ENCODE results near the gene RPL28. TPM values are rescaled to one million over a fixed set of nuclear protein-coding genes. Genes with fewer than 3 reads are reported as not detected.

The RPL28 gene
- total RNA-seq, 5 donors from 2014 or later (not counting 1 experiment from before 2014, with no cell fraction given): 3,465 to 4,436 (median 4,286) TPM

- no peaks in the 10 kb centered on the region for H3K36me3 ChIP-seq (ENCODE audit: control insufficient read depth in 2 of 2, extremely low read depth in 1 of 2, insufficient read depth in 1 of 2, low read length in 1 of 2)
- ChIA-PET CTCF (no interaction called here), POLR2A (interaction anchor here in 1 of 2 donors (0.6 kb wide), 1 partner anchor 60 kb away, joined by 4 read pairs; no protein-coding TSS in a partner anchor)
- H3K4me3 ChIP-seq (ENCODE audit: control insufficient read depth in 1 of 2, extremely low read depth in 1 of 2, low read length in 1 of 2): no peak overlapping the region
- peaks cover 0 to 7% of the 10 kb centered on the region in 2 experiments for H3K4me1 ChIP-seq (ENCODE audit: control insufficient read depth in 1 of 2, extremely low read depth in 1 of 2, insufficient read depth in 2 of 2, low read length in 2 of 2)
- peaks cover 2 to 51% of the 10 kb centered on the region in 2 experiments for H3K27me3 ChIP-seq (replicated peaks in 1 of 2; ENCODE audit: control insufficient read depth in 2 of 2, extremely low read depth in 1 of 2, insufficient read depth in 2 of 2, low read length in 1 of 2)
- peaks cover 7 to 10% of the 10 kb centered on the region in 2 donors for H3K27me3 Mint-ChIP-seq
- H3K9me3 ChIP-seq: no peaks in the 10 kb centered on the region
- no peaks in the 10 kb centered on the region for H3K9me3 Mint-ChIP-seq
- no peak overlapping the region for H3K4me3 Mint-ChIP-seq
- H3K4me1 Mint-ChIP-seq: peaks cover 0 to 5% (median 0%) of the 10 kb centered on the region in 3 donors
- DNase-seq: no peak
- 84% methylated on average over 31 of the region's 32 CpGs for WGBS (ENCODE audit: insufficient coverage)
- no peak overlapping the region for H3K27ac ChIP-seq (ENCODE audit: low read length)
- no peaks in the 10 kb centered on the region for H3K36me3 Mint-ChIP-seq
- H3K27ac Mint-ChIP-seq: no peak overlapping the region
- no peak for ATAC-seq (replicated peaks in 1 of 4)
These were observed 26.5 kb upstream of the RPL28 start for GRCh38 chr19:55358943-55359908.

DNA sequence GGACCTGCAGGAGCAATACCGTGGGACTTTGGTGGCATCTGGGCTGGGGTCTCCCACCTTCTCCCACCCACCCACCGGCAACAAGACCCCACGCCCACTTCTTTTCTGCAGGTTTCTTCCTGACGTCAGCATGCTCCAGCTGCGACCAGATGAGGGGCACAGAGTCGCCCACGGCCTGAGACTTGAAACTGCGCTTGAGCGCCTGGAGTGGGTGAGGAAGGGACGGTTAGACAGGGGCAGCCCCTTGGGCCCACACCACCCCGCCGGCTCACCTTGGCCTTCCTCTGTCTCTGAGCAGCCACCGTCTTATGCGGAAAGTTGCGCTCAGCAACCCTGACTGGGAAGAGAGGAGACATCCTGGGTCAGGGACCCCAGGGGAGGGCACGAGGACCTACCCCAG is 24.8 kb upstream of the RPL28 start:
- ChIA-PET POLR2A (no interaction called here), CTCF (no interaction called here)
- no peaks in the 10 kb centered on the region for H3K36me3 Mint-ChIP-seq
- H3K27me3 ChIP-seq (replicated peaks in 1 of 2; ENCODE audit: control insufficient read depth in 2 of 2, extremely low read depth in 1 of 2, insufficient read depth in 2 of 2, low read length in 1 of 2): peaks cover 2 to 43% of the 10 kb centered on the region in 2 experiments
- H3K4me3 ChIP-seq (ENCODE audit: control insufficient read depth in 1 of 2, extremely low read depth in 1 of 2, low read length in 1 of 2): no peak overlapping the region
- peaks cover 7 to 9% of the 10 kb centered on the region in 2 donors for H3K27me3 Mint-ChIP-seq
- no peaks in the 10 kb centered on the region for H3K4me1 ChIP-seq (ENCODE audit: control insufficient read depth in 1 of 2, extremely low read depth in 1 of 2, insufficient read depth in 2 of 2, low read length in 2 of 2)
- ATAC-seq (replicated peaks in 1 of 4) (no peak), DNase-seq (no peak)
- no peaks in the 10 kb centered on the region for H3K36me3 ChIP-seq (ENCODE audit: control insufficient read depth in 2 of 2, extremely low read depth in 1 of 2, insufficient read depth in 1 of 2, low read length in 1 of 2)
- H3K9me3 ChIP-seq: no peaks in the 10 kb centered on the region
- no peak overlapping the region for H3K27ac Mint-ChIP-seq
- H3K27ac ChIP-seq (ENCODE audit: low read length): no peak overlapping the region
- no peaks in the 10 kb centered on the region for H3K4me1 Mint-ChIP-seq
- H3K4me3 Mint-ChIP-seq: no peak overlapping the region
- 68% methylated on average over 8 of the region's 16 CpGs for WGBS (ENCODE audit: insufficient coverage)
- no peaks in the 10 kb centered on the region for H3K9me3 Mint-ChIP-seq

GRCh38 chr19:55362174-55362989 is 23.4 kb upstream of the RPL28 start:
- ChIA-PET CTCF (no interaction called here), POLR2A (interaction anchor here in 1 of 2 donors (0.7 kb wide), 1 partner anchor 148 kb away, joined by 7 read pairs; no protein-coding TSS in a partner anchor)
- Histone ChIP-seq H3K4me3 (ENCODE audit: control insufficient read depth in 1 of 2, extremely low read depth in 1 of 2, low read length in 1 of 2) (no peak overlapping the region), H3K36me3 (ENCODE audit: control insufficient read depth in 2 of 2, extremely low read depth in 1 of 2, insufficient read depth in 1 of 2, low read length in 1 of 2) (no peaks in the 10 kb centered on the region), H3K4me1 (ENCODE audit: control insufficient read depth in 1 of 2, extremely low read depth in 1 of 2, insufficient read depth in 2 of 2, low read length in 2 of 2) (no peaks in the 10 kb centered on the region), H3K27me3 (replicated peaks in 1 of 2; ENCODE audit: control insufficient read depth in 2 of 2, extremely low read depth in 1 of 2, insufficient read depth in 2 of 2, low read length in 1 of 2) (peaks cover 0 to 41% of the 10 kb centered on the region in 2 experiments), H3K27ac (ENCODE audit: low read length) (no peak overlapping the region), H3K9me3 (no peaks in the 10 kb centered on the region)
- no peak overlapping the region for H3K27ac Mint-ChIP-seq
- H3K4me3 Mint-ChIP-seq: no peak overlapping the region
- H3K36me3 Mint-ChIP-seq: no peaks in the 10 kb centered on the region
- no peaks in the 10 kb centered on the region for H3K4me1 Mint-ChIP-seq
- peaks cover 2 to 8% of the 10 kb centered on the region in 2 donors for H3K27me3 Mint-ChIP-seq
- no peaks in the 10 kb centered on the region for H3K9me3 Mint-ChIP-seq
- ATAC-seq (replicated peaks in 1 of 4) (no peak), DNase-seq (no peak)
- 85% methylated on average over 29 of the region's 38 CpGs for WGBS (ENCODE audit: insufficient coverage)

- Histone ChIP-seq H3K9me3 (no peaks in the 10 kb centered on the region), H3K4me3 (ENCODE audit: control insufficient read depth in 1 of 2, extremely low read depth in 1 of 2, low read length in 1 of 2) (no peak within 1 kb of the TSS), H3K4me1 (ENCODE audit: control insufficient read depth in 1 of 2, extremely low read depth in 1 of 2, insufficient read depth in 2 of 2, low read length in 2 of 2) (no peaks in the 10 kb centered on the region), H3K27ac (ENCODE audit: low read length) (no peak within 1 kb of the TSS), H3K36me3 (ENCODE audit: control insufficient read depth in 2 of 2, extremely low read depth in 1 of 2, insufficient read depth in 1 of 2, low read length in 1 of 2) (no peaks in the 10 kb centered on the region), H3K27me3 (replicated peaks in 1 of 2; ENCODE audit: control insufficient read depth in 2 of 2, extremely low read depth in 1 of 2, insufficient read depth in 2 of 2, low read length in 1 of 2) (peaks cover 0 to 44% of the 10 kb centered on the region in 2 experiments)
- WGBS (ENCODE audit: insufficient coverage): 84% methylated on average over 16 of the region's 27 CpGs
- DNase-seq: no peak
- Mint-ChIP-seq H3K27me3 (peaks cover 0 to 8% of the 10 kb centered on the region in 2 donors), H3K9me3 (no peaks in the 10 kb centered on the region), H3K27ac (no peak within 1 kb of the TSS), H3K36me3 (no peaks in the 10 kb centered on the region), H3K4me1 (peaks cover 0 to 2% (median 0%) of the 10 kb centered on the region in 3 donors), H3K4me3 (no peak within 1 kb of the TSS)
- ChIA-PET POLR2A (interaction anchor here in 1 of 2 donors (0.6 kb wide), 1 partner anchor 45 kb away, joined by 10 read pairs; no protein-coding TSS in a partner anchor), CTCF (no interaction called here)
- ATAC-seq (replicated peaks in 1 of 4): no peak
These were observed 22.6 kb upstream of the RPL28 start, which contains the start of gene GARIN5B for GRCh38 chr19:55362990-55363716. TSS of gene GARIN5B (minus strand) at chr19:55363260. CDS start at chr19:55363066, 194 bp downstream.

DNA sequence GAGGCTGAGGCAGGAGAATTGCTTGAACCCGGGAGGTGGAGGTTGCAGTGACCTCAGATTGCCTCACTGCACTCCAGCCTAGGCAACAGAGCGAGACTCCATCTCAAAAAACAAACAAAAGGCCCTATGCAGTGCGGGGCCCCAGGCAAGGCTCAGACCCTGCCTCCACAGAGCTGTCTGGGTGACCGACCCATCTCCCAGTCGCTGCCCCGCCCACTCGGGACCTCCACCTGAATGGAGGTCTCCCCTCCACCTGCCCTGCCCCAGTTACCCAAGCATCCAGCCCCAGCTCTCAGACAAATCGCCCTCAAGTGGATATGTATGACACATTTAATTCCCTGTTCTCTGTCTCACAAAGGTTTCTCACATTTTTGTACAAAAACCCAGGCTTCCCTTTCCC is 20.5 kb upstream of the RPL28 start:
- Mint-ChIP-seq H3K27me3 (peaks cover 4 to 17% of the 10 kb centered on the region in 2 donors), H3K36me3 (no peaks in the 10 kb centered on the region), H3K4me1 (peaks cover 4 to 6% (median 5%) of the 10 kb centered on the region in 3 donors), H3K4me3 (no peak overlapping the region), H3K27ac (no peak overlapping the region), H3K9me3 (no peaks in the 10 kb centered on the region)
- 89% methylated on average over 7 of the region's 8 CpGs for WGBS (ENCODE audit: insufficient coverage)
- H3K9me3 ChIP-seq: no peaks in the 10 kb centered on the region
- ChIA-PET CTCF (no interaction called here), POLR2A (no interaction called here)
- H3K4me3 ChIP-seq (ENCODE audit: control insufficient read depth in 1 of 2, extremely low read depth in 1 of 2, low read length in 1 of 2): no peak overlapping the region
- H3K27ac ChIP-seq (ENCODE audit: low read length): no peak overlapping the region
- no peak for DNase-seq
- H3K4me1 ChIP-seq (ENCODE audit: control insufficient read depth in 1 of 2, extremely low read depth in 1 of 2, insufficient read depth in 2 of 2, low read length in 2 of 2): peaks cover 0 to 16% of the 10 kb centered on the region in 2 experiments
- no peak for ATAC-seq (replicated peaks in 1 of 4)
- H3K27me3 ChIP-seq (replicated peaks in 1 of 2; ENCODE audit: control insufficient read depth in 2 of 2, extremely low read depth in 1 of 2, insufficient read depth in 2 of 2, low read length in 1 of 2): peaks cover 0 to 63% of the 10 kb centered on the region in 2 experiments
- H3K36me3 ChIP-seq (ENCODE audit: control insufficient read depth in 2 of 2, extremely low read depth in 1 of 2, insufficient read depth in 1 of 2, low read length in 1 of 2): no peaks in the 10 kb centered on the region
